GM19372 (cell line): Measurements from ENCODE around the gene LTBP2.

Experiments used
- ATAC-seq: cut with Tn5 transposase; IDR thresholded peaks from one replicate; pipeline ENCODE4 v1.9.1; 2021; ENCODE audit warnings: mild to moderate bottlenecking, low read depth, moderate library complexity; ENCODE audit not compliant: unreplicated experiment

The LTBP2 gene

DNA sequence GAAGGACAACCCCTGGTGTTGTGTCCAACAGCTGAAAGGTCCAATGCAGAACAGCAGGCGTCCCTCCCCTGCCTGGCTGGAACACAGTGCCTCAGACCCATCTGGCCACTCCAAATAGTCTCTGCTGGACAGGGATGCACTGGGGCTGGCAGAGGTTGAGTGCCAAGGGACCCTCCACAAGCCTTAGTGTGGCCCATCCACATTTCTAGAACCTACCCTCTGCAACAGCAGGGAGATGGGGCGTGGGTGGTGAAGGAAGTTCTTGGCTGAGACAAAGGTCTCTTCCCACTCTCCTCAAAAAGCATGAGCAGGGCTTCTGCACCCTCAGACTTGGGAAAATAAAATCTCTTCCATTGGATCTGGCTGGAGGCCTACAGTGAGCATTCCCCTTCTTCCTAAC is 36.5 kb downstream of the LTBP2 start:
- ATAC-seq, result no peak

DNA sequence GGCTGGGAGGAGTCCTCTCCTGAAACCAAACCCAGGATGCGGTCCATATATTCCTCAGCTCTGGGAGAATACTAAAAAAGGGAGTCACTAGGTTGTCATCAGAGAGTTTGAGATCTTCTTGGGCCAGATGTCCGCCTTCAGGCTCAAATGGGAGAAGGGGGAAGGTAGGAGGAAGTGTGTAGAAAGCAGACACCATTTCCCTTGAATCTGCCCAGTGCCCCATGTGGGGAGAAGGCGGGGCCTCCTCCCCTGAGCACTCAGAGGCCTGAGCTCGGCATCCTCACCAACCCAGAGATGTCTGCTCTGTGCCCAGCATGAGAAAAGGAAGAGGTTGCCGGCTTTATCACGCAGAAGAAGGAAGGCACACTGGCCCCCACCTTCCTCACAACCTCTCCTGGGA is 37.3 kb downstream of the LTBP2 start:
- ATAC-seq, result no peak

DNA sequence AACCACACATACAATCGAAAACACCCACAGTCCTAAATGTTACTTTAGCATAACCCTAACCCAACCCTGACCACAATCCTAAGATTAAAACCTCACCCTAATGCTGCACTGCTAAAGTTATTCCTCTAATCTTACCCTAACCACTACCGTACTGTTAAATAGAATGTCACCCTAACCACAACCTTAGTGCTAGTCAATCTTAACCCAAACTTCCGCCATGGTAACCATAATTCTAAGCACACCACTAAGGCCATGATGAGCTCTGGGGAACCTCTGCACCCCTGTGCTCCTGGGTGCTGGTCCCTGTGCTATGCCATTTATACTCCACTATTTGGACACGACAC is 38.0 kb downstream of the LTBP2 start:
- no peak for ATAC-seq

DNA sequence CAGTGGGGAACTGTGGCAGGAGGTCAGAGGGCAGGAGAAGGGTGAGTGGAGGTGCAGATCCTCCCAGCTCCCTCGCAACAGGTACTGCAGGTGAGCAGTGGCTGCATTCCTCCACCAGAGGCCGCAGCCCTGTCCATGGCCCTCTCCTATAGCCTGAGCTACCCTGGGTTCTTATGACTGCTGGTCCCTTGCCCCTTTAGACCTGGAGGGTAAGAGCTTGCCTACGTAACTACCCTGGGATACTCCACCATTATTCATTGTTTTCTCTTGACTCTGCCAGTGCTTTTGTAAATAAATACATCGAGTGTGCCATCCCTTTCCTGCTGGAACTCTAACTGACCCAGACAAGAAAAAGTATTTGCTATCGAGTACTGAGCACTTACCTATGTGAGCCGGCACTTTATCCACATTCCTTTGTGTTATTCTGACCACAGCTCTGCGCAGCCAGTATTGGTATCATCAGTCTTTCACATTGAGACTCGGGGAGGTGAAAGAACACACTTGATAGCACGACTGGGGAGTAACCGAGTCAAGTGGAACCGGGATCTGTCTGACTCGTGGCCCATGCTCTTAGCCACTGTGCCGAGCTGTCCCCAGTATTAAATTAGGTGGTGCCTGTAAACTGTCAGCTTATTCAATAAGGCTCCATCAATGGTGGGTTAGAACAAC is 38.5 kb downstream of the LTBP2 start:
- ATAC-seq, result no peak

DNA sequence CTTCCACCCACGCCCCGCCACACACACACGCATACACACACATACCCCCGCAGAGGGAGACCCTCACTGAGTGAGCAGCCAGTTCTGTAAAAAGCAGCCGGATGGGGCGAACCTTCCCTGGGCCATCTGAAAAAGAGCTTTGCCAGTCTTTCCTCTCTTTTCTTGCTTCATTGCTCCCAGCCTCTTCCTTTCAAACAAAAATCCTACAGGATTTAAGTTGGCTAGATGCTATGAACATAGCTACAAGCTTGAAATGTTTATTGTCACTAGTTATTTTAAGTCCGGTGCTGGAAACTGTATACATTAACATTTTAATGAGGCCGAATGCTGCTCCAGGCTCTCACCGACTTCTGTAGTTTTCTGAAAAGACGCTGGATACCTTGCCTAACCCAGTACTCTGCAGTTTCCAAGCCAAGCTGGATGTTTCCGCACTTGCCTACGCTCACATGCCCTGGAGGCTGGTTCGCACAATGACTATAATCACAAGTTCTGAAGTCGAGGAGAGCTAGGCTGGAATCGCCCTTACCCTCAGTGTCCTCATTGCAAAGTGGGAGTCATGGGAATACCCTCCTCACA is 39.2 kb downstream of the LTBP2 start:
- ATAC-seq, result no peak

DNA sequence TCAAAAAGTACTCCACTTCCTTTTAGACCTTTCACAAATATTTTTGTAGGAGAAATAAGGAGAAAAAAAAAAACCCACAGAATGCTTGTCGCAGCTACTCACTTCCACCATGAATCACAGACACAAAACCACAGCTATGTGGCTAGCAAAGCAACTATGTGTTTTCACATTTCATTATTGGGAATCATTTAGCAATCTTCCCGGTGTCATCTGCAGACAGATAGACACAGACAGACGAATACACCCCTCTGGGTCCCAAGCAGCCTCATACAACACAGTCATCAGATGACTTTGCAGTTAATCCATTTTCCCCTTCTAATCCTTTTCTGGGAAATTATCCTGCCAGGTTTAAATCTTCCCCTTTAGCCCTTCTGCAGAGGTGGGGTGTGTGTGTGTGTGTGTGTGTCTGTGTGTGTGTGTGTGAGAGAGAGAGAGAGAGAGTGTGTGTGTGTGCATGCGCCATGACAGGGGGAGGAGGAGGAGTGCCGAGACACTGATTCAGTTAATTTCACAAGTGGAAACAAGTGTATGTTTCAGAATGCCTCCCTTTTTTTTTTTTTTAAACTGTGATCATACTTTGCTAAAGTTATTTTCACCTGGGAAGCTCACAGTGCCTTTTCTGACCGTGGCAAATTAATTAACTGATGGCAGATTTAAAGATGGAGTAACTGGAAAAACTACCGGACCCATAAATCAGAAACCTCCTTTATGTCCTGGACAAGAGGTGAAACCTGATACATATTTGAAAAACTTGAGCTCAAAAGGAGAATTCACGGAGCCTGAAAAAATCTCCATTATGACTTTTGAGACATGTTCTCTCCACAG is 39.9 kb downstream of the LTBP2 start:
- ATAC-seq, result no peak

DNA sequence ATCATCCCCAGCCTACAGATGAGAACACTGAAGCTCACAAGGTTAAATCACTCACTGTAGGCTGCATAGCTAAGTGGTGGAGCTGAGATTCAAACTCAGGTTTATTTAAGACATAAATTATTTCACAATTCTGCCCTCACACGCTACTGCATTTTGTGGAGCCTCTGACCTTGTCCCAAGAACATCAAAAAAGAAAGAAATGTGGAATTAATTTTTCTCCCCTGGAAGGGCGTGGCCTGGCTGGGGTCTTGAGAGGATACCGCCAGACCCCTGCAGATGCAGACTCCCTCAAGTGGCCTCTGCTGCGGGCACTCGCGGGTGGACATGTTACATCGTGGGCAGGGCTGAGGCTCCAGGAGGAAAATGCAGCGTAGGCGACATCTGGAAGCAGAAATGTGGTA is 40.6 kb downstream of the LTBP2 start:
- ATAC-seq, result no peak

DNA sequence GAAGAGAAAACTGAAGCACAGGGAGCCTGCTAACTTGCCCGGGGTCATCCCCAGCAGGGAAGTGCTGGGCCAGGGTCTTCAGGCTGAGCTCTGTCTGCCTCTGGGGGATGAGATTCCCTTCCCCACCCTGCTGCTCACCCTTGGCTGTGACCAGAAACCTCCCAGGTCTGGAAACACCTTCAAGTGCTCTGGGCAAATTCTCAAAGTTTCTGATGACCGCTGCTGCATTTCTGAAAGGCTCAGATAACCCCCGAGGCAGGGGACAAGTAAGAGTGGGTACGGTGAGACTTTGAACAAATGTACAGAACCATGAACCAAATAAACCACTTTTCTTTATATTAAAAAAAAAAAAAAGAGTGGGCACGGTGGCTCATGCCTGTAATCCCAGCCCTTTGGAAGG is 41.3 kb downstream of the LTBP2 start:
- no peak for ATAC-seq

DNA sequence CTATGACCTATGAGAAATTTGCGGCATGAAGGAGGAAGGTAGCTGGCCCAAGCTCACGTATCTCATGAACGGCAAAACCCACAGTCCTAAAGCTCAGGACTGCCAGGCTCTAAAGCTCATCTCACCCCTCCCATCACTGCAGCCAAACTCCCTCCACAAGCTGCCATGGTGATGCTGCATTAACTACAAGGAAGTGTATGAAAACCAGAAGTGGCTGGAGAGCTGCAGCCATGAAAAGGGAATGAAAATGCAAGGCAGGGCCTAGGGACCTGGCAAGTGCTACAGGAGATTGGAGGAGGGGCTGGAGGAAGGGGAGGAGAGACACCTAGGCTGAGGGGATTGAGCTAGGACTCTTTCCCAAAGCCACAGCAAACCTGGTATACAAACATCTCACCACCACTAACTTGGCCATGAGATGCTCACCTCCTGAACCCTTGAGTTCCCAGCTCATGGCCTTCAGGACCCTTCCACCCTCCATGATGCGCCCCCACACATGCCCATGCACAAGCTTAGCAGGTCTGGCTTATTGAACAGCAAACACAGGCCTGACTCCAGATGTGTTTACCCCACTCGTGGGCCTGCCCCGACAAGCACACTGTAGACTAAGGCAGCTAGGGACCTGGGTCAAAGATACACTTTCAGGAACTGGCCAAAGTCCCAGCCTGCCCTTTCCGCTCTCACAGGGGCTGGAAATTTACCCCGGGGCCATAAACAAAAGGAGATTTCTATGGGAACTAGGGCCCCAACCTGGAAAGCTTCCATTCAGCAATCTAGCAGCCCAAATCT is 42.0 kb downstream of the LTBP2 start:
- no peak for ATAC-seq

DNA sequence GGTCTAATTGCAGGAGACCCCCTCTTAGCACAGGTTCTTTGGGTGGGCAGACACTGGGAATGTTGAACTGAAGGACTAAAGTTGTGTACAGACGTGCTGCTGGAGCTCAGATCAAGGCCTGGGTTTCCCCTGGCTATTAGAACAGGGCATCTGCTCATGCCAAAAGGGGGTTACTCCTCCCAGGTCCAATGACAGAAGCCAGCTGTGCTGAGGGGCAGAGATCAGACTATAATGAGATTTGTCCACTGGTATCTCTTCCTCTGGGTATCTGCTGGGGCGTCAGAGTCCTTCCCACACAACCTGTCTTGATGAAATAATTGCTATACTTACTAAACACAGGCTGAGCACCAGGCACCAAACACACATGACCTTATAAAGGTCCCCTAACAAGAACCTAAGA is 42.6 kb downstream of the LTBP2 start:
- ATAC-seq, result no peak

DNA sequence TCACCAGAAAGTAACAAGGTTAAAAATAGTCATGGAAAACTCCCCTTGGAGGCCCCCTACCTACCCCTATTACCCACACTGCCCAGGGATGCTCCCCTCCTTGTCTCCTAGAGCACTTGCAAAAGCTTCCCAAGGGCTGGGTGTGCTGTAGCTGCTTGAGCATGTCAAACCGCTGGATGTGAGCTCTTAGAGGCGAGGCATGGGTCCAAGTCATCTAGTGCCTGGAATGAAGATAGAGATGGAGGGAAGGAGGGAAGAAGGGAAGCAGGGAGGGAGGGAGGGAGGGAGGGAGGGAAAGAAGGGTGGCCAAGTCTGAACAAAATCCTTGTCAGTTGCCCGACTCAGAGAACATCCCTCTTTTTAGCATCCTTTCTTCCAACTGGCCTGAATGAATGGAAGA is 43.1 kb downstream of the LTBP2 start:
- ATAC-seq, result no peak

DNA sequence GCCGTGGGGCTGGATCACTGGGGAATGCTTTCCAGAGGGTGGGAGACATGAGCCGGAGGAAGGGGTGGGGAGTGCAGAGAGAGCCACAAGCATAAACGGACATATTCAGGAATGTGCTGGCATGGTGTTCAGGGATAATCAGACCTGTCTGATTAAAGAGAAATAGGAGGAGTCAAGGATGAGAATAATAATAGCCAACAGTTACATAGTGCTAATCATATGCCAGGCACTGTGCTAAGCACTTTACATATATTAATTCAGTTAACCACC is 43.7 kb downstream of the LTBP2 start:
- ATAC-seq, result no peak

DNA sequence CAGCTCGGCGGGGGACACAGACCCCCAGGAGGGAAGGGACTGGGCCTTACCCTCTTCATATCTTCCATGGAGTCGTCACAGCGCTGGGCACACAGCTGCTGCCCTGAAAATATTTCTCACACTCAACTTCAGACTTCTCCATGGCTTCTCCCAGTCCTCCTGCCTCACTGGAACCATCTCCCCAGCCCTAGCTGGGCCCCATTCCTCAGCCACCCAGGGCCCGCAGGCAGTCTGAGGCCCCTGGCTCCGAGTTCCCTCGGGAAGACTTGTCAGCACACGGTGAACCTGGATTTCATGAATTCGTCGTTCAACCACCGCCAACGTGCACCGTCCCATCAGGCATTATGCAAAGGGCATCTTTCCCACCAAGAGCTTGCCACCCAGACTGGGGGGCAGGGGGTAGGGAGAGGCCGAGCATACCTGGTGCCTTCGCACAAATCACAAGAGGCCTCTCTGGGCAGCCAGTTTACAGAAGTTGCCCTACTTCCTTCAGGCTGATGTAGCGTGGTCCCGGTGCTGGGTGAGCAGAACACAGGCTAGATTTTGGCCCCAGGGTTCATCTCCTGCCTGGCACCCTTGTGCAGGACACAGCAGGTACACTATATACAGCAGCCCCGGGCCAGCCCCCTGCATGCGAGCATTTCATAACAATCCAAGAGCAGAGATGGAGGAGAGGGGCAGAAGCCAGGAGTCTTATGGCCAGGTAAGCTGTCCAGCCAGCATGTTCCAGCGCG is 44.2 kb downstream of the LTBP2 start:
- no peak for ATAC-seq

DNA sequence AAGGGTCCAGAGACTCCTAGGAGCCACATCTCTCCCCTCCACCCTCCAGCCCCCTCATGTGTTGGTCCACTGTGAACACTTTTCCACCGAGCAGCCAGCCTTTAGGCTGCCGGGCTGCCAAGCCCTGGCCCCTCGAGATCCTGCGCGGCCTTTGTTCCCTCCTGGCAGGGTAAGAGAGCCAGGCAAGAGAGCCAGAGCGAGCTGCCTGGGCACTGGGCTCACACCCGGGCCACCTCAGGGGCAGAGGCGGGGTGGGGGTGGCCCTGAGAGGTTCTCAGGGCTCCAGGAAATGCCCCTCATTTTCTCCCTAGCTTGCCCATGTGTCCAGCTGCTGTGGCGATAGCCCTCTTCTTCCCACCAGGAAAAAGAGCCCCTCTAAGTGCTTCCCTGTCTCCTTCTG is 44.8 kb downstream of the LTBP2 start:
- ATAC-seq, result no peak

DNA sequence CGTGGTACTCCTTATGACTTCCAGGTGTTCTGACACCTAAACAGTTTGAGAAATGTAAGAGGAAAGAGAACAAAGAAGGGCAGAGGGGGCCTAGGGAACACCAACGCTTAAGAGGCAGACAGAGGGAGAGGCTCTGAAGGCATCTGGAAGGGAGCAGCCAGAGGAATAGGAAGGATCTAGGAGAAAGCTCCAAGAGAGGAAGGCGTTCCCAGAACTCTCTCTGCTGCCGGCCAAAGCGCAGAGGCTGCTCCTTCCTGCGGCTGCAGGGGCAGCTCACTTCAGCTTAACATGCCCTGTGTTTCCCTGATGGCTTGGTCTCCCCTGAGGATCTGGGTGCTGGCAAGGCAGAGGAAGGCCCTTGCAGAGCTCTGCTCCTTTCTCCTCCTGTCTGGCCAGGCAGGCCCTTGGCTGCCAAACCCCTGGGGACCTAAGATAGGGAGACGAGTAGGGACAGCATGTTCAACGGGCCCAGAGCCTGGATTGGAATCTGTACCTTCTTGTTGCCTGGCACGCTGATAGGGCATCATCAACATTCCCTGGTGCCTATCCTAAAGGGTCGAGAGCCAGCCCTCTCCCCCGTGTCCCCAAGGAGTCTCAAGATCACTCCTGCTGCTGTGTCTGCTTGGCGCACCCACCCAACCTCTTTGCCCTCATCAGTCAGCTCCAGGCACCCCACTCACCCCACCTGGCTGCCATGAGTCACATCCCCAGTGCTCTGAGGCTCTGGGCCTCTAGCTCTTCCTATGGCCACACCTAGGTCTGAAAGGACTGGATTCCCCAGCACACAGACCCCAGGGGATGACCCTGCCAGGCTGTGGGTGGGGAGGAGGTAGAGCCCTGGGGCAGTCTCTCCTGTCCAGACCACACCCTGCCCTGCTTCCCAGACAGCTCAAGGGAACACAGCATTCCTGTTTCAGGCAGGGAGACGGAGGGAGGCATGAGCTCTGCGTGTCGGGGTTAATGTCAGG is 45.6 kb downstream of the LTBP2 start:
- ATAC-seq, result no peak

DNA sequence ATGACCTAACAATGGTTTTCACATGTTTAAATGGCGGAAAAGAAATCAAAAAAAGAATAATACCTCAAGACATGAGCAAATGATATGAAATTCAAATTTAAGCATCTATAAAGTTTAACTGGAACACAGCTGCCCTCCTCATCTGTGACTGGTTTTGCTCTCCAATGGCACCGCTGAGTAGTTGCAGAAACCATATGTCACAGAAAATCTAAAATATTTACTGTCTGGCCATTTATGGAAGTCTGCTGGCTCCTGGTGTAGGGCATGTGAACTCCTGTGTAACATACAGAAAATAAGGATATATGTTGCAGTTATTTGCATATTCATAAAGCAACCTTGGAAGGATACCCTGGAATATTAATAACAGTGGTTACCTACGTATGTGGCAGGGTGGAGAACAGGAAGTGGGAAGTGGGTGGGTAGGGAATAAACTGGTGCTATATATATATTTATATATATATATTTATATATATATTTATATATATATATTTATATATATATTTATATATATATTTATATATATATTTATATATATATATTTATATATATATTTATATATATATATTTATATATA is 48.4 kb downstream of the LTBP2 start:
- no peak for ATAC-seq

DNA sequence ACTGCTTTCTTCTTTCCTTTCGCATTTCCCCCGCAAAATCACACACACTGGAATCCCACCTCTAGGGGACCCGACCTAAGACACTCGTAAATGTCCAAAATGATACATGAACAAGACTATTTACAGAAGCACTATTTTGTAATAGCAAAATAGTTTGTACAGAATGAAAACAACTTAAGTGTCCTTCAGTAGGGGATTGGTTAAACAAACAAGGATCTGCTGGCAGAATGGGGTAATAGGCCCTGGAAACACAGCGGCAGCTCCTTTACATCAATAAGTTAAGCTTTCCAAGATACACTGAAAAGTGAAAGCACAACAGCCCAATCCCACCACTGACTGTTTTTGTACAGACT is 48.8 kb downstream of the LTBP2 start:
- no peak for ATAC-seq

DNA sequence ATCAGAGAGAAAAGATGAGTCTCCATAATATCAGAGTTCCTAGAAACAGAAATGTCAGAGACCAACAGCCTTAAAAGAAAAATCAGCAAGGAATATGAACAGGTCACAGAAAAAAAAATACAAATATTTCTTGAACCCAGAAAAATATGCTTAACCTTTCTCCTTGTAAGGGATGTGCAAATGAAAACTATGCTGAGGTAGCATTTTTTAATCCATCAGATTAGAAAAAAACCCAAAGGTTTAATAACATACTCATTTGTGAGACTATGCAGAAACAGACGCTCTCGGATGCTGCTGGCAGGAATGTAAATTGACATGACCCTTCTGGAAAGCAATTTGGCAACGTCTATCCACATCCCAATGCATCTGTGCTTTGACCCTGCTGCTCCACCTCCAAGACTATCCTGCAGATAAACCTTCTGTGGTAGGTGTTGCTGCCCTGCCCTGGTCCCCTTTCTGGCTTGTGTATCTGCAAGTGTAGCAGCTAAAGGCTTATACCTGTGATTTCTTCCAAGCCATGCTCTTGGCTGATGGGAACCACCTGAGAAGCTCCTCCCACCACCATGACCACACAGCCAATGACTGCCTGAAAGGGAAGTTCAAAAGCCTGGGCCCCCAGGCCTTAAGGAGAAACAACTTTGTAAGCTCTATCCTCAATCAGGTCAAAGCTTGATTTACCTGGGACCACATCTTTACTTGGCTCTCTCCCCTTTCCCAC is 49.4 kb downstream of the LTBP2 start:
- no peak for ATAC-seq

DNA sequence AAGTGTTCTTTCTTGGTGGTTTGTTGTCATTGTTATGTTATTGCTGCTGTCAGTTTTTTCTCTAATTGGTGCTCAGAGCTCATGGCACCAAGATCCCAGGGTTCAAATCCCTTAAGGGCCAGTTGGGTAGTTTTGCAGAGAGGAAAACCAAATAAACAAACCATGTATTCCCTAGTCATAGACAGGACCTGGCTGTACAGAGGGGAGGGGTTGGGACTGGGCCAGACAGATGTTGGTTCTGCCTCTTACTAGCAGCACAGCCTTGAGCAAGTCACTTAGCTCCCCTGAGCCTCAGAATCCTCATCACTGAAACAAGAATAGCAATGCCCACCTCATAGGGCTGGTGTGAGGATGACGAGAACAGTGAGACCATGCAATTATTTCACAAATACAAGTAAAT is 53.4 kb downstream of the LTBP2 start:
- no peak for ATAC-seq
